Suprapubic skin (tissue), 4 donors: ENCODE measurements around the gene CTNS. TPM values are rescaled to one million over a fixed set of nuclear protein-coding genes. Genes with fewer than 3 reads are reported as not detected.

ENCODE experiments used
- DNase-seq, 2 donors: peaks; one replicate each; pipeline ENCODE4 v3.0.0-alpha.2; 2019; ENCODE audit warnings: low spot score in 2 of 2
- H3K27ac ChIP-seq: fragments of 200-600 bp; sonication (generic); one replicate; pipeline ENCODE4 v1.5.1; 2019
- H3K27me3 ChIP-seq: fragments of 200-600 bp; sonication (generic); one replicate; pipeline ENCODE4 v1.5.1; 2019
- H3K36me3 ChIP-seq: fragments of 200-600 bp; sonication (generic); one replicate; pipeline ENCODE4 v1.5.1; 2019
- H3K4me1 ChIP-seq: fragments of 200-600 bp; sonication (generic); one replicate; pipeline ENCODE4 v1.5.1; 2019
- H3K4me3 ChIP-seq: fragments of 200-600 bp; sonication (generic); one replicate; pipeline ENCODE4 v1.5.1; 2019; ENCODE audit warnings: mild to moderate bottlenecking
- H3K9me3 ChIP-seq: fragments of 200-600 bp; sonication (generic); one replicate; pipeline ENCODE4 v1.5.1; 2019
- CTCF ChIP-seq, 2 donors: fragments of 200-600 bp in 1 of 2; fragments of 450-650 bp in 1 of 2; sonication (generic) in 1 of 2; IDR thresholded peaks; one replicate each; pipeline ENCODE4 v1.5.1; 2016 to 2019; ENCODE audit warnings: antibody characterized with exemption in 2 of 2, mild to moderate bottlenecking in 1 of 2, moderate library complexity in 1 of 2
- EP300 ChIP-seq: sonication (generic); formaldehyde crosslinking; IDR thresholded peaks from one replicate; pipeline ENCODE4 v1.6.1; 2017; ENCODE audit warnings: antibody characterized with exemption
- POLR2A ChIP-seq, 2 donors: fragments of 450-650 bp; IDR thresholded peaks; one replicate each; pipeline ENCODE4 v1.6.1; 2017; ENCODE audit warnings: antibody characterized with exemption in 2 of 2, mild to moderate bottlenecking in 2 of 2, moderate library complexity in 2 of 2
- POLR2AphosphoS5 ChIP-seq, 3 donors: sonication (generic); formaldehyde crosslinking; IDR thresholded peaks; one replicate each; pipeline ENCODE4 v1.6.1; 2017; ENCODE audit warnings: antibody characterized with exemption in 3 of 3
- WGBS: methylation state at CpG from one replicate; pipeline ENCODE4 v1.1.5; 2018; 5-methylcytosine and 5-hydroxymethylcytosine counted together
- total RNA-seq, 4 donors: library from RNA; depleted of rRNA; stranded (reverse); fragments of >200 nt; gene quantifications; one replicate each; pipeline ENCODE4 v1.1.0, GENCODE V29; 2016

The CTNS gene
- total RNA-seq, 4 donors from 2014 or later: 19.9 to 34.6 (median 26.1) TPM

- peaks cover 33% of the 10 kb centered on the region for H3K36me3 ChIP-seq
- H3K4me3 ChIP-seq: no peak overlapping the region
- H3K27me3 ChIP-seq: no peaks in the 10 kb centered on the region
- H3K4me1 ChIP-seq: no peaks in the 10 kb centered on the region
- no peak for DNase-seq
- WGBS: 94% methylated on average over 5 of the region's 5 CpGs
- H3K27ac ChIP-seq: no peak overlapping the region
- TF ChIP-seq CTCF (IDR thresholded peaks at IDR 0.05): no peak
- H3K9me3 ChIP-seq: no peaks in the 10 kb centered on the region
These were observed 43.2 kb upstream of the CTNS start for GRCh38 chr17:3593384-3593783.

- Histone ChIP-seq H3K27me3 (no peaks in the 10 kb centered on the region), H3K27ac (no peak overlapping the region), H3K4me3 (no peak overlapping the region), H3K4me1 (no peaks in the 10 kb centered on the region), H3K9me3 (no peaks in the 10 kb centered on the region), H3K36me3 (peaks cover 32% of the 10 kb centered on the region)
- no peak for DNase-seq
- WGBS: 80% methylated on average over 11 of the region's 11 CpGs
- TF ChIP-seq POLR2A (IDR thresholded peaks at IDR 0.05) (no peak), EP300 (no peak), POLR2AphosphoS5 (IDR thresholded peaks at IDR 0.05) (no peak), CTCF (IDR thresholded peaks at IDR 0.05) (no peak)
These were observed 42.3 kb upstream of the CTNS start for GRCh38 chr17:3594051-3594800.

- no peaks in the 10 kb centered on the region for H3K27me3 ChIP-seq
- TF ChIP-seq POLR2A (IDR thresholded peaks at IDR 0.05) (no peak), POLR2AphosphoS5 (IDR thresholded peaks at IDR 0.05) (no peak)
- H3K36me3 ChIP-seq: peaks cover 25% of the 10 kb centered on the region
- no peaks in the 10 kb centered on the region for H3K9me3 ChIP-seq
- no peak for DNase-seq
- H3K4me1 ChIP-seq: no peaks in the 10 kb centered on the region
- no peak overlapping the region for H3K27ac ChIP-seq
- WGBS: 81% methylated on average over 15 of the region's 15 CpGs
- H3K4me3 ChIP-seq: no peak overlapping the region
These were observed 41.6 kb upstream of the CTNS start for GRCh38 chr17:3594976-3595375.

GRCh38 chr17:3596804-3597464, 39.6 kb upstream of the CTNS start:
- Histone ChIP-seq H3K9me3 (no peaks in the 10 kb centered on the region), H3K4me3 (no peak overlapping the region), H3K27me3 (no peaks in the 10 kb centered on the region), H3K4me1 (no peaks in the 10 kb centered on the region), H3K27ac (no peak overlapping the region), H3K36me3 (peaks cover 5% of the 10 kb centered on the region)
- 76% methylated on average over 26 of the region's 27 CpGs for WGBS
- no peak for DNase-seq
- TF ChIP-seq POLR2A (IDR thresholded peaks at IDR 0.05) (no peak), POLR2AphosphoS5 (IDR thresholded peaks at IDR 0.05) (no peak)

- TF ChIP-seq POLR2A (IDR thresholded peaks at IDR 0.05): no peak
- no peak for TF ChIP-seq EP300
- no peak for TF ChIP-seq CTCF (IDR thresholded peaks at IDR 0.05)
- no peak for TF ChIP-seq POLR2AphosphoS5 (IDR thresholded peaks at IDR 0.05)
- peaks cover 1% of the 10 kb centered on the region for H3K4me1 ChIP-seq
- H3K36me3 ChIP-seq: no peaks in the 10 kb centered on the region
- no peak overlapping the region for H3K4me3 ChIP-seq
- WGBS: 84% methylated on average over 13 of the region's 13 CpGs
- H3K9me3 ChIP-seq: no peaks in the 10 kb centered on the region
- DNase-seq: no peak
- no peak overlapping the region for H3K27ac ChIP-seq
- no peaks in the 10 kb centered on the region for H3K27me3 ChIP-seq
These were observed 38.5 kb upstream of the CTNS start for GRCh38 chr17:3598078-3598477.

GRCh38 chr17:3600529-3601205, 35.9 kb upstream of the CTNS start:
- Histone ChIP-seq H3K4me1 (peaks cover 10% of the 10 kb centered on the region), H3K4me3 (no peak overlapping the region), H3K9me3 (no peaks in the 10 kb centered on the region), H3K27me3 (no peaks in the 10 kb centered on the region), H3K36me3 (peaks cover under 1% of the 10 kb centered on the region), H3K27ac (no peak overlapping the region)
- 87% methylated on average over 15 of the region's 15 CpGs for WGBS
- no peak for DNase-seq
- TF ChIP-seq CTCF (IDR thresholded peaks at IDR 0.05) (no peak), POLR2A (IDR thresholded peaks at IDR 0.05) (no peak), POLR2AphosphoS5 (IDR thresholded peaks at IDR 0.05) (no peak), EP300 (no peak)
